ENCODE data around the gene BMF. TPM values are rescaled to one million over a fixed set of nuclear protein-coding genes. Genes with fewer than 3 reads are reported as not detected.

The BMF gene
- polyA plus RNA-seq, 1 donor from 2014 or later, result 5.8 TPM

GRCh38 chr15:40080104-40080503 is 28.6 kb downstream of the BMF start:
- no peaks in the 10 kb centered on the region for H3K9me2 ChIP-seq (ENCODE audit: insufficient read depth, low read length)
- H3K4me2 ChIP-seq (ENCODE audit: low read length), result no peak overlapping the region
- H2AFZ ChIP-seq (ENCODE audit: low read depth, low read length), result no peak overlapping the region
- no peaks in the 10 kb centered on the region for H4K20me1 ChIP-seq (ENCODE audit: insufficient read depth)
- no peaks in the 10 kb centered on the region for H3K79me2 ChIP-seq (replicated peaks; ENCODE audit: insufficient read depth, low read length)
- no peak overlapping the region for H3K9ac ChIP-seq (ENCODE audit: low read length)
- H3F3A ChIP-seq (ENCODE audit: insufficient read depth, low read length, poor library complexity, severe bottlenecking), result no peaks in the 10 kb centered on the region
- H3K4me3 ChIP-seq (ENCODE audit: low read length), result no peak overlapping the region
- no peaks in the 10 kb centered on the region for H3K27me3 ChIP-seq (ENCODE audit: insufficient read depth, low read depth, low read length)
- H3K27ac ChIP-seq (ENCODE audit: low read length), result no peak overlapping the region
- H3K36me3 ChIP-seq (ENCODE audit: insufficient read depth, low read length), result no peaks in the 10 kb centered on the region
- no peak for TF ChIP-seq REST (IDR thresholded peaks at IDR 0.05; ENCODE audit: borderline replicate concordance)
- TF ChIP-seq MXI1 (conservative IDR thresholded peaks at IDR 0.05; ENCODE audit: poor library complexity, severe bottlenecking), result no peak
- no peak for TF ChIP-seq POLR2AphosphoS5 (IDR thresholded peaks at IDR 0.05)
- TF ChIP-seq EP300 (conservative IDR thresholded peaks at IDR 0.05; ENCODE audit: poor library complexity, severe bottlenecking), result no peak
- TF ChIP-seq SMC3 (conservative IDR thresholded peaks at IDR 0.05; ENCODE audit: poor library complexity), result no peak
- TF ChIP-seq CTCF (IDR thresholded peaks at IDR 0.05; ENCODE audit: poor library complexity, severe bottlenecking), result no peak
- TF ChIP-seq RAD21 (conservative IDR thresholded peaks at IDR 0.05), result no peak
- no peak for TF ChIP-seq EZH2 (IDR thresholded peaks at IDR 0.05; ENCODE audit: borderline replicate concordance, insufficient read depth, low read length, poor library complexity, severe bottlenecking)
- no peak for TF ChIP-seq TAF1 (IDR thresholded peaks at IDR 0.05; ENCODE audit: low read depth)
- H3K9me3 ChIP-seq (ENCODE audit: low read length), result no peaks in the 10 kb centered on the region

GRCh38 chr15:40079456-40079855 is 29.2 kb downstream of the BMF start:
- Histone ChIP-seq H3K79me2 (replicated peaks; ENCODE audit: insufficient read depth, low read length) (no peaks in the 10 kb centered on the region), H3K9ac (ENCODE audit: low read length) (no peak overlapping the region), H3K4me3 (ENCODE audit: low read length) (no peak overlapping the region), H3K27ac (ENCODE audit: low read length) (no peak overlapping the region), H3K9me3 (ENCODE audit: low read length) (no peaks in the 10 kb centered on the region), H3K4me2 (ENCODE audit: low read length) (no peak overlapping the region), H4K20me1 (ENCODE audit: insufficient read depth) (no peaks in the 10 kb centered on the region), H2AFZ (ENCODE audit: low read depth, low read length) (no peak overlapping the region), H3K36me3 (ENCODE audit: insufficient read depth, low read length) (no peaks in the 10 kb centered on the region), H3K27me3 (ENCODE audit: insufficient read depth, low read depth, low read length) (no peaks in the 10 kb centered on the region), H3F3A (ENCODE audit: insufficient read depth, low read length, poor library complexity, severe bottlenecking) (no peaks in the 10 kb centered on the region), H3K9me2 (ENCODE audit: insufficient read depth, low read length) (no peaks in the 10 kb centered on the region)
- TF ChIP-seq CTCF (IDR thresholded peaks at IDR 0.05; ENCODE audit: poor library complexity, severe bottlenecking) (no peak), EP300 (conservative IDR thresholded peaks at IDR 0.05; ENCODE audit: poor library complexity, severe bottlenecking) (no peak), POLR2AphosphoS5 (IDR thresholded peaks at IDR 0.05) (no peak), MXI1 (conservative IDR thresholded peaks at IDR 0.05; ENCODE audit: poor library complexity, severe bottlenecking) (no peak)
